Spinal cord (tissue), 10 donors: ENCODE results near the gene PRICKLE1. TPM values are rescaled to one million over a fixed set of nuclear protein-coding genes. Genes with fewer than 3 reads are reported as not detected.
A peak's percentile ranks its signal among the peaks of the same experiment; 100 is the strongest.

Experiments
- DNase-seq, 6 donors: peaks; one replicate each; pipeline versions ENCODE4 v3.0.0 to v3.0.0-alpha.2; 2013 to 2015; ENCODE audit warnings: low spot score in 6 of 6, low read depth in 4 of 6
- H3K27ac ChIP-seq: one replicate; pipeline ENCODE4 v1.5.1; 2013; ENCODE audit warnings: low read depth, low read length, control low read depth
- H3K27me3 ChIP-seq: one replicate; pipeline ENCODE4 v1.6.1; 2013; ENCODE audit warnings: low read length; ENCODE audit not compliant: control insufficient read depth, insufficient read depth
- H3K36me3 ChIP-seq: one replicate; pipeline ENCODE4 v1.6.1; 2013; ENCODE audit warnings: low read length; ENCODE audit not compliant: control insufficient read depth, insufficient read depth
- H3K4me1 ChIP-seq: one replicate; pipeline ENCODE4 v1.6.1; 2013; ENCODE audit warnings: low read length; ENCODE audit not compliant: control insufficient read depth, insufficient read depth
- H3K4me3 ChIP-seq: one replicate; pipeline ENCODE4 v1.5.1; 2013; ENCODE audit warnings: low read depth, low read length, control low read depth
- H3K9me3 ChIP-seq: one replicate; pipeline ENCODE4 v1.6.1; 2013; ENCODE audit warnings: low read length; ENCODE audit not compliant: control insufficient read depth, insufficient read depth
- WGBS: methylation state at CpG from one replicate; pipeline ENCODE4 v1.1.5; 2013; ENCODE audit warnings: missing lambda C conversion rate; ENCODE audit not compliant: insufficient coverage; 5-methylcytosine and 5-hydroxymethylcytosine counted together
- polyA plus RNA-seq, 2 donors: library from polyadenylated mRNA; unstranded; fragments of 120-200 nt; gene quantifications; one replicate each; pipeline ENCODE4 v1.2.1, GENCODE V29; 2013; ENCODE audit not compliant: insufficient read length in 2 of 2
- total RNA-seq, 2 donors: library from RNA; depleted of rRNA in 1 of 2; stranded (reverse); fragments of 120-200 nt in 1 of 2; fragments of >200 nt in 1 of 2; gene quantifications; one replicate each; pipeline versions ENCODE4 v1.2.3 to v1.2.4, GENCODE V29; 2013 to 2014
- donor health status: healthy.

PRICKLE1 gene
- total and polyA plus RNA-seq, 4 donors: 23.1 to 74.6 (median 55.2) TPM

GRCh38 chr12:42473561-42473960 lies 116.0 kb downstream of the PRICKLE1 start:
- H3K36me3 ChIP-seq: no peaks in the 10 kb centered on the region
- WGBS: no CpG with 5 or more reads among the region's 1 CpG
- no peaks in the 10 kb centered on the region for H3K9me3 ChIP-seq
- H3K27me3 ChIP-seq: no peaks in the 10 kb centered on the region
- peaks cover 16% of the 10 kb centered on the region for H3K4me1 ChIP-seq
- H3K27ac ChIP-seq: no peak overlapping the region
- H3K4me3 ChIP-seq: no peak overlapping the region
- DNase-seq: no peak

- Histone ChIP-seq H3K9me3 (no peaks in the 10 kb centered on the region), H3K4me1 (peaks cover 19% of the 10 kb centered on the region), H3K27me3 (no peaks in the 10 kb centered on the region), H3K36me3 (no peaks in the 10 kb centered on the region), H3K4me3 (no peak overlapping the region), H3K27ac (no peak overlapping the region)
- DNase-seq: no peak
- WGBS: no CpG with 5 or more reads among the region's 1 CpG
Measured at GRCh38 chr12:42473130-42473529, 116.4 kb downstream of the PRICKLE1 start.

- H3K27ac ChIP-seq: no peak overlapping the region
- DNase-seq: no peak
- 51% methylated on average over 2 of the region's 3 CpGs for WGBS
Measured at GRCh38 chr12:42472376-42472775, 117.2 kb downstream of the PRICKLE1 start.

GRCh38 chr12:42469355-42470175 lies 120.0 kb downstream of the PRICKLE1 start:
- Histone ChIP-seq H3K27me3 (no peaks in the 10 kb centered on the region), H3K27ac (no peak overlapping the region)
- DNase-seq: peak in 1 of 6 donors; percentile 12

More at GRCh38 chr12:42472376-42472775, 117.2 kb downstream of the PRICKLE1 start:
- Histone ChIP-seq H3K4me1 (peaks cover 19% of the 10 kb centered on the region), H3K36me3 (peaks cover 2% of the 10 kb centered on the region), H3K4me3 (no peak overlapping the region), H3K9me3 (no peaks in the 10 kb centered on the region), H3K27me3 (no peaks in the 10 kb centered on the region)

GRCh38 chr12:42468921-42469320 lies 120.6 kb downstream of the PRICKLE1 start:
- WGBS: no CpG with 5 or more reads among the region's 3 CpGs
- peak in 1 of 6 donors; percentile 89 for DNase-seq
- Histone ChIP-seq H3K4me1 (peaks cover 12% of the 10 kb centered on the region), H3K27me3 (no peaks in the 10 kb centered on the region), H3K4me3 (no peak overlapping the region), H3K27ac (peak overlapping the region; percentile 4), H3K9me3 (no peaks in the 10 kb centered on the region), H3K36me3 (peaks cover 8% of the 10 kb centered on the region)

More at GRCh38 chr12:42469355-42470175, 120.0 kb downstream of the PRICKLE1 start:
- 50% methylated on average over 4 of the region's 7 CpGs for WGBS
- Histone ChIP-seq H3K4me1 (peaks cover 12% of the 10 kb centered on the region), H3K36me3 (peaks cover 2% of the 10 kb centered on the region), H3K9me3 (no peaks in the 10 kb centered on the region), H3K4me3 (no peak overlapping the region)

- Histone ChIP-seq H3K4me1 (peaks cover 12% of the 10 kb centered on the region), H3K4me3 (no peak overlapping the region), H3K27me3 (no peaks in the 10 kb centered on the region), H3K27ac (peak overlapping the region; percentile 4), H3K36me3 (peaks cover 13% of the 10 kb centered on the region), H3K9me3 (no peaks in the 10 kb centered on the region)
- 25% methylated on average over 3 of the region's 9 CpGs for WGBS
- DNase-seq: peak in 1 of 6 donors; percentile 23
Measured at GRCh38 chr12:42468341-42468821, 121.2 kb downstream of the PRICKLE1 start.

DNA sequence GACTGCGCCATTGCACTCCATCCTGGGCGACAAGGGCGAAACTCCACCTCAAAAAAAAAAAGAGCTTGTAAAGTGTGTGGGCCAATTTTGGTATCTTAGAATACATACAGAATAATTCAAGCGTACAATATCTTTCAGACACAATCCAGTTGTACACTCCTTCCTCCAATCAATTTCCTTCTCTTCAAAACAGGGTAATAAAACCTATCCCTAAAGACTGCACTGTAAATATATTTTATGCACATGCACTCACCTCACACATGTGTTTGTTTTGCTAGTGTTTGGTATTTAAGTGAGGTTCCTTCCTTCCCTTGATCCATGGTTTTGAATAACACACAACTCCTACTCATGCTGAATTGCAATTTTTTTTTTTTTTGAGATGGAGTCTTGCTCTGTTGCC lies 125.9 kb downstream of the PRICKLE1 start:
- WGBS: no CpG with 5 or more reads among the region's 4 CpGs
- Histone ChIP-seq H3K4me3 (no peak overlapping the region), H3K9me3 (no peaks in the 10 kb centered on the region), H3K27ac (no peak overlapping the region), H3K27me3 (no peaks in the 10 kb centered on the region), H3K36me3 (peaks cover 39% of the 10 kb centered on the region), H3K4me1 (peaks cover 4% of the 10 kb centered on the region)
- no peak for DNase-seq

DNA sequence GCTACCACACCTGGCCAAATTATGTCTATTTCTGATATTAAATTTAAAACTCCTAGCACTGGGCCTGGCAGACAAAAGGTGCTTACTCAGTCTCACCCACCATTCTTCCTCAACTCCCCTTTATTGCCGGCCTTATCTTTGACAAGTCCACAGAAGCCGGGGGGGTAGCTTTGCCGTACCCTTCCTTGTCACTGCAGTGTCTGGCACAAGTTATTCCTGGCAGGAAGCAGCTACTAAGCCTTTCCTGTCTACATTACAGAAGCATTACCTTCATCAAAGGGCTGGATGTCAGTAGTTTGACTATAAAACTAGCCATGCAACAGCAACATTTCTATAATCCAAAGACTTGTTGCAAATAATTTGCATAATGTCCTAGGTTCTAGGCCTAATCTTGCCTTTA lies 127.1 kb downstream of the PRICKLE1 start:
- H3K4me1 ChIP-seq: no peaks in the 10 kb centered on the region
- WGBS: 83% methylated on average over 3 of the region's 3 CpGs
- H3K27me3 ChIP-seq: no peaks in the 10 kb centered on the region
- no peak for DNase-seq
- no peak overlapping the region for H3K27ac ChIP-seq
- H3K9me3 ChIP-seq: no peaks in the 10 kb centered on the region
- peaks cover 38% of the 10 kb centered on the region for H3K36me3 ChIP-seq
- H3K4me3 ChIP-seq: no peak overlapping the region

DNA sequence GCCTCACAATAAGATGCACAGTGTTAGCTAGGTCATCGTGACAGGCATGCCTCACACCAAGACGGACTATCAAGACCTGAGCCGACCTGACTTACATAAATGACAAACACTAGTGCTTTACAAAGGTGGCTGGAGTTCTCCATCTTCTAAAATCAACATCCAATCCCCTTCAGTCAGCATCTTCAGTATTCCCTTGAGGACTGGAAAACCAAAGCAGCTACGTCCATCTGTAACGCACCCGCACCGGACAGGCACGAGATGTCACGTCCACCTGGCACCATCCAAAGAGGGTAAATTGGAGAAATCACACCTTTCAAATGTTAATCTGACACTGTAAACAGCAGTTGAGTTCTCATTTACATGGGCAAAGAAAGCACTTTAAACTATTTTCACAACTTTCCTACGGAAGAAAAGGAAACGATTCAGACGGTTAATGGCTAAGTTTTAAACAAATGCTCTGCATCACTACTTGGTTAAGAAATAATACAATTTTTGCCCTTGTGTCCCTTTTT lies 130.2 kb downstream of the PRICKLE1 start:
- no peak for DNase-seq
- Histone ChIP-seq H3K4me1 (no peaks in the 10 kb centered on the region), H3K27me3 (no peaks in the 10 kb centered on the region), H3K27ac (no peak overlapping the region), H3K9me3 (no peaks in the 10 kb centered on the region), H3K4me3 (no peak overlapping the region), H3K36me3 (peaks cover 35% of the 10 kb centered on the region)
- WGBS: 94% methylated on average over 7 of the region's 12 CpGs

DNA sequence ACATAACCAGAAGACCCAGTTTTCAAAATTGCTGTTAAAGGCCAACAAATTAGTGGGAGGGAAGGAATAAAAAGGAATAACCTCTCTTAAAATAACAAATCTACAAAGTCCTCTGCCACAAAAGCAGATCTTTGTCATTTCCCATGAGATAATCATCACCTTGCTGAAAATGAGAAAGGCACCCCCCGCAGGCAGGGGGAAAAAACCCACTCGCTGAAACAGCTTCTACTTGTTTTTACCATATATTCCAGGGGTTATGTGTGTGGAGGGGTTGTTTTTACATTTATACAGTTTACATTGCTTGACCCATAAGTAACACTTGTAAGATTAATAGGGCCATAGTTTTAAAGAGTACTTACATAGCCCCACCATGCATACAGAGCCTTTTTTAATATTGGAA lies 131.0 kb downstream of the PRICKLE1 start:
- WGBS: no CpG with 5 or more reads among the region's 2 CpGs
- Histone ChIP-seq H3K27ac (no peak overlapping the region), H3K36me3 (peaks cover 28% of the 10 kb centered on the region), H3K4me3 (no peak overlapping the region), H3K4me1 (no peaks in the 10 kb centered on the region), H3K27me3 (no peaks in the 10 kb centered on the region), H3K9me3 (no peaks in the 10 kb centered on the region)
- no peak for DNase-seq
